Muscle of leg (tissue), 11 donors: Measurements from ENCODE around the gene IL2RG. TPM values are rescaled to one million over a fixed set of nuclear protein-coding genes. Genes with fewer than 3 reads are reported as not detected.

Experiments used
- DNase-seq: peaks from one replicate; pipeline ENCODE4 v3.0.0; 2013
- H3K27ac ChIP-seq: one replicate; pipeline ENCODE4 v1.5.1; 2013; ENCODE audit warnings: mild to moderate bottlenecking, low read length, control low read depth
- H3K27me3 ChIP-seq: one replicate; pipeline ENCODE4 v1.6.1; 2013; ENCODE audit warnings: low read length; ENCODE audit not compliant: control insufficient read depth, insufficient read depth
- H3K36me3 ChIP-seq: one replicate; pipeline ENCODE4 v1.6.1; 2013; ENCODE audit warnings: low read length; ENCODE audit not compliant: control insufficient read depth, insufficient read depth
- H3K4me1 ChIP-seq: one replicate; pipeline ENCODE4 v1.6.1; 2013; ENCODE audit warnings: low read length; ENCODE audit not compliant: control insufficient read depth, insufficient read depth
- H3K4me3 ChIP-seq: one replicate; pipeline ENCODE4 v1.5.1; 2013; ENCODE audit warnings: low read length, control low read depth
- H3K9me3 ChIP-seq: replicated peaks from 2 replicates; pipeline ENCODE4 v1.6.1; 2013; ENCODE audit warnings: low read depth, low read length; ENCODE audit not compliant: control insufficient read depth
- WGBS: methylation state at CpG from one replicate; pipeline ENCODE4 v1.1.5; 2013; ENCODE audit warnings: missing lambda C conversion rate; ENCODE audit not compliant: insufficient coverage; 5-methylcytosine and 5-hydroxymethylcytosine counted together
- polyA plus RNA-seq, 8 donors: library from polyadenylated mRNA; unstranded; fragments of 120-200 nt; gene quantifications; one replicate each; pipeline versions ENCODE4 v1.2.1 to v1.2.3, GENCODE V29; 2013; ENCODE audit warnings: inconsistent platforms in 1 of 8, low replicate concordance in 1 of 8; ENCODE audit not compliant: insufficient read length in 8 of 8, insufficient read depth in 1 of 8
- total RNA-seq: library from RNA; stranded (reverse); fragments of 120-200 nt; gene quantifications from one replicate; pipeline ENCODE4 v1.2.4, GENCODE V29; 2013

Gene IL2RG
- total and polyA plus RNA-seq, 9 donors: 0.98 to 7.2 (median 1.9) TPM

DNA sequence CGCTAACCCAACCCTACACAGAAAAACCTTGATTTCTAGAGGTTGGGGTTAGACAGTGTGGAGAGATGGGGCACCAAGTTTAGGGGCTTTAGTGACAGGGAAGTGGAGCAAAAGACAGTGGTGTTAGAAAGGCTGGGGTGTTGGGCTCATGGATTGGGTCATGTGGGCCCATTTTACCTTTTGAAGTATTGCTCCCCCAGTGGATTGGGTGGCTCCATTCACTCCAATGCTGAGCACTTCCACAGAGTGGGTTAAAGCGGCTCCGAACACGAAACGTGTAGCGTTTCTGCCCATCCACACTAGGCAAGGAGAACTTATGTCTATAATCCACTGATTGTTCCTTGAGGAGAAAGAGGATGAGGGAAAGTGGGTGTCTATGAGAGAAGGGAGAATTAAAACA lies 2.3 kb downstream of the IL2RG start:
- Histone ChIP-seq H3K9me3 (no peaks in the 10 kb centered on the region), H3K4me3 (no peak overlapping the region), H3K27ac (no peak overlapping the region), H3K27me3 (peaks cover 4% of the 10 kb centered on the region), H3K4me1 (peaks cover 28% of the 10 kb centered on the region), H3K36me3 (no peaks in the 10 kb centered on the region)
- no CpG with 5 or more reads among the region's 6 CpGs for WGBS
- DNase-seq: no peak

GRCh38 chrX:71107762-71108360 lies 3.5 kb downstream of the IL2RG start:
- Histone ChIP-seq H3K36me3 (no peaks in the 10 kb centered on the region), H3K4me1 (peaks cover 39% of the 10 kb centered on the region), H3K27me3 (peaks cover 4% of the 10 kb centered on the region), H3K9me3 (no peaks in the 10 kb centered on the region), H3K27ac (peak overlapping the region; percentile 44), H3K4me3 (no peak overlapping the region)
- DNase-seq: peak; percentile 26
- WGBS: 57% methylated on average over 1 of the region's 9 CpGs

DNA sequence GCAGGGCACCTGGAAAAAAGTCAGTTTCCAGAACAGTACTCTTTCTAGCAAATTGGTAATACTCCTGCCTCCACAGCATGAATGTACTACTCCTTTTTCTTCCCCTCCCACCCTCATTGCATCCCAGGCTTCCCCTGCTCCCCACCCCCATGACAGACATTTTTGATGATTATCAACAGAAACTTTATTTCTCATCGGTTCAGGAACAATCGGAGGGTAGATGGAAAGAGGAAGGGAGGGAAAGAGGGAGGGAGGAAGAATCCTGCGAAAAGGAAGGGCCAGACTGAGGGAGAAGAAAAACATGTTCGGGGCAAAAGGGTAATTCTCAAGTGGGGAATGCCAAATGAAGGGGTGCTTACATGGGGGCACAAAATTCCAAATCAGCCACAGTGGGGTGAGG lies 4.1 kb downstream of the IL2RG start:
- WGBS: 72% methylated on average over 3 of the region's 4 CpGs
- H3K27me3 ChIP-seq: peaks cover 4% of the 10 kb centered on the region
- H3K4me3 ChIP-seq: no peak overlapping the region
- DNase-seq: no peak
- H3K27ac ChIP-seq: no peak overlapping the region
- no peaks in the 10 kb centered on the region for H3K36me3 ChIP-seq
- peaks cover 45% of the 10 kb centered on the region for H3K4me1 ChIP-seq
- no peaks in the 10 kb centered on the region for H3K9me3 ChIP-seq

GRCh38 chrX:71106427-71106826 lies 5.0 kb downstream of the IL2RG start, which contains the start of gene CXorf65:
Gene CXorf65, minus strand, starts transcription at chrX:71106740. Its CDS starts 184 bp downstream, at chrX:71106556.
- Histone ChIP-seq H3K36me3 (no peaks in the 10 kb centered on the region), H3K27ac (no peak within 1 kb of the TSS), H3K9me3 (no peaks in the 10 kb centered on the region), H3K4me1 (peaks cover 50% of the 10 kb centered on the region), H3K27me3 (peaks cover 3% of the 10 kb centered on the region), H3K4me3 (no peak within 1 kb of the TSS)
- no peak for DNase-seq
- WGBS: no CpG with 5 or more reads among the region's 1 CpG

- H3K4me3 ChIP-seq: no peak overlapping the region
- H3K4me1 ChIP-seq: peaks cover 54% of the 10 kb centered on the region
- no peak for DNase-seq
- H3K27me3 ChIP-seq: peaks cover 2% of the 10 kb centered on the region
- WGBS: 78% methylated on average over 3 of the region's 3 CpGs
- H3K27ac ChIP-seq: no peak overlapping the region
- no peaks in the 10 kb centered on the region for H3K9me3 ChIP-seq
- no peaks in the 10 kb centered on the region for H3K36me3 ChIP-seq
Observed at GRCh38 chrX:71105628-71106027, 5.7 kb downstream of the IL2RG start.

DNA sequence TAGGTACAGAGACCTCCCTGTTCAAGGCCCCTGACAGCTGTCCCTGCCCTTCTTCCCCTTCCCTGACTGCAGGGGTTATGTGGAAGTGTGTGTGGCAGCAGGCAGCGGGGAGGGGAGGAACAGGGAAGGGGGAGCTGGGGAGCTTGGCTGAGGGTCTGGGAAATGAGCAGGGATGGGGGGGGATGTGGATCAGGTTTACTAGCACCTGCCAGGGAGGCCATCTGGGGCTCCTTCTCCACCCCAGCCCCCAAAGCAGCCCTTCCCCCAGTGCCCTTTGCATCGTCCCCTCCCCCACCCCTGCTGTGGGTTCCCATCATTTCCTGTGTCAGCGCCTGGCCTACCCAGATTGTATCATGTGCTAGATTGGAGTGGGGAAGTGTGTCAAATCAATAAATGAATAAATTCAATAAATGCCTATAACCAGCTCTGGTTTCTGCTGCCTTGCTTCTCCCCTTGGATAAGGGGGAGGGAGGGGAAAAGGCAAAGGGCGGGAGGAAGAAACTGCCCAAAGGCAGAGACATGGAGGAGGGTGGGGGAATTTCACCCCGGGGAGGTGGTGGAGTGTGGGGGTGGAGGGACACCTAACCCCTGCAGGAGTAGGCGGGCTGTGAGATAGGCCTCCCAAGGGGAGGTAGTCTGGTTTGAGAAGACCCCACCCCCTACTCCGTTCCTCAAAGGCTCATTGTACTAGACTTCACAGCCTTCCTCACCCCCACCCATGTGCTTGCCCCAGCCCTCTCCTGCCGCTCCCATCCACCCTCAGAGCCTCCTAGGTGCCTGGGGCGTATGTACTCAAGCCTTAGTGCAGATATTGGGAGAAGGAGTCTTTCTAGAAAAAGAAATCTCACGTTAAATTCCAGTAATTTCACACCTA lies 8.0 kb downstream of the IL2RG start:
- Histone ChIP-seq H3K27me3 (peaks cover 6% of the 10 kb centered on the region), H3K4me3 (no peak overlapping the region), H3K9me3 (no peaks in the 10 kb centered on the region), H3K36me3 (no peaks in the 10 kb centered on the region), H3K27ac (peak overlapping the region; percentile 89), H3K4me1 (peaks cover 59% of the 10 kb centered on the region)
- no CpG with 5 or more reads among the region's 10 CpGs for WGBS
- DNase-seq: peak; percentile 78

- Histone ChIP-seq H3K4me1 (peaks cover 50% of the 10 kb centered on the region), H3K27me3 (peaks cover 11% of the 10 kb centered on the region), H3K27ac (peak overlapping the region; percentile 89), H3K4me3 (no peak overlapping the region), H3K36me3 (no peaks in the 10 kb centered on the region), H3K9me3 (no peaks in the 10 kb centered on the region)
- DNase-seq: no peak
- WGBS: 20% methylated on average over 1 of the region's 3 CpGs
Observed at GRCh38 chrX:71102292-71102691, 9.1 kb downstream of the IL2RG start.

- no peak for DNase-seq
- H3K4me1 ChIP-seq: peaks cover 55% of the 10 kb centered on the region
- H3K9me3 ChIP-seq: no peaks in the 10 kb centered on the region
- no peak overlapping the region for H3K4me3 ChIP-seq
- H3K27ac ChIP-seq: no peak overlapping the region
- no peaks in the 10 kb centered on the region for H3K36me3 ChIP-seq
- WGBS: 60% methylated on average over 28 of the region's 31 CpGs
- peaks cover 20% of the 10 kb centered on the region for H3K27me3 ChIP-seq
Observed at GRCh38 chrX:71100581-71101505, 10.5 kb downstream of the IL2RG start.

DNA sequence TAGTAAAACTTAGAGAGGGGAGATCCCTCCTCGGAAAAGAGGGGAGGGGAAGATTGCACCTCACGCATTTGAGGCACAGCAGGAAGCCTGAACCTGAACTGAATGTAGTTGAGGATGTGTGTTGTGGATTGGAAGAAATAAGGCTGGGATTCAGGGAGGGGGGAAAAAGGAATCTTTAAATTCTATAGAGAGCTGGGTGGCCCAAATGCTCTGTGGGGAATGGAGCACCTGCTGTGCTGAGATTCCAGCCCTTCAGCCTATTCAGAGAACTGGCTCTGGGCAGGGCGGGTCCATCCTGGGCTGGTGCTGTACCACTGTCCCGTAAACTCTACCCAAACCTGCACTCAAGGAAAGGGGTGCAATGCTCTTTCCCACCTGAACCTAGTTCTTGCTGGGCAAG lies 11.6 kb downstream of the IL2RG start:
- Histone ChIP-seq H3K36me3 (no peaks in the 10 kb centered on the region), H3K27me3 (peaks cover 24% of the 10 kb centered on the region), H3K9me3 (no peaks in the 10 kb centered on the region), H3K4me3 (no peak overlapping the region), H3K27ac (no peak overlapping the region), H3K4me1 (peaks cover 56% of the 10 kb centered on the region)
- WGBS: 56% methylated on average over 4 of the region's 4 CpGs
- DNase-seq: no peak
